VCaP (cell line): Measurements from ENCODE around the gene ZNF273.

Experiments used
- H3K27ac ChIP-seq: fragments of 450-650 bp; 2 replicates; pipeline ENCODE4 v1.5.1; 2017
- TF ChIP-seq, protein P1 (sequence below): fragments of 450-650 bp; conservative IDR thresholded peaks from 2 replicates; pipeline ENCODE4 v1.5.1; 2017; ENCODE audit warnings: mild to moderate bottlenecking, moderate library complexity

ZNF273 gene

DNA sequence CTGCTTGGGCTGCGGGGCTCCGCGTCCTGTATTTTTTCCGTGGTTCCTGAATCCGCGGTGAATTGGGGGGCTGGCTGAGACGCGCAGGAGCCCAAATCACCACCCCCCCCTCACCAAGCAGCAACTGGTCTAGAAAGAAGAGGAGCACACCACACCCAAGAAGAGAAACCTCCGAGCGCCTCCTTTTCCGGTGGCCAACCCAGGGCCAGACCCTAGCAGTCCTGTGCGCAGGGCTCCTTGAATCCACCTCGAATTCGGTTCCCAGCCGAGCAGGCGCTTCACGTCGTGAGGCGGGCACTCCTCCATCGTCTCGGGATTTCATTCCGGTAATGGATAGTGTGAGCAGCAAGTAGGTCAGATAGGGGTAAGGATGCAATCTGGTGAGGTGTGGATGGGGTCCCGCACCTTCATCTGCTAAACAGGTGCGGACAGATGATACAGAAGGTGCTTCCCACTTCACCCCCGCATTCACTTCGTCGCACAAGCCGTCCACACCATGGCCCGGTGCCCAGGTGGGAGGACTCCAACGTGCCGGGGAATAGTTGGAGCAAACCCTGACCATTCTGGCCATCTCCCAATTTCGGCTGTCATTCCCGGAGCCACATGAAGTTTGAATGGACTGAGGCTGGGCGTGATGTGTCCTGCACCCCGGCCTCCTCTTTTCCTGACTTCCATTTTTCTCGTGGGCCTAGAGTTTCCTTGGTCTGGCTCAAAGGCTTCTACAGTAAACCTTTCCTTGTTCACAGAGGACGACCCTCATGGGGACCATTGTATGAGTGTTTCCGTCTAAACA is 19.8 kb upstream of the ZNF273 start:
- no peak overlapping the region for H3K27ac ChIP-seq
- TF ChIP-seq, protein P1, sequence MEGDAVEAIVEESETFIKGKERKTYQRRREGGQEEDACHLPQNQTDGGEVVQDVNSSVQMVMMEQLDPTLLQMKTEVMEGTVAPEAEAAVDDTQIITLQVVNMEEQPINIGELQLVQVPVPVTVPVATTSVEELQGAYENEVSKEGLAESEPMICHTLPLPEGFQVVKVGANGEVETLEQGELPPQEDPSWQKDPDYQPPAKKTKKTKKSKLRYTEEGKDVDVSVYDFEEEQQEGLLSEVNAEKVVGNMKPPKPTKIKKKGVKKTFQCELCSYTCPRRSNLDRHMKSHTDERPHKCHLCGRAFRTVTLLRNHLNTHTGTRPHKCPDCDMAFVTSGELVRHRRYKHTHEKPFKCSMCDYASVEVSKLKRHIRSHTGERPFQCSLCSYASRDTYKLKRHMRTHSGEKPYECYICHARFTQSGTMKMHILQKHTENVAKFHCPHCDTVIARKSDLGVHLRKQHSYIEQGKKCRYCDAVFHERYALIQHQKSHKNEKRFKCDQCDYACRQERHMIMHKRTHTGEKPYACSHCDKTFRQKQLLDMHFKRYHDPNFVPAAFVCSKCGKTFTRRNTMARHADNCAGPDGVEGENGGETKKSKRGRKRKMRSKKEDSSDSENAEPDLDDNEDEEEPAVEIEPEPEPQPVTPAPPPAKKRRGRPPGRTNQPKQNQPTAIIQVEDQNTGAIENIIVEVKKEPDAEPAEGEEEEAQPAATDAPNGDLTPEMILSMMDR, result no peak

DNA sequence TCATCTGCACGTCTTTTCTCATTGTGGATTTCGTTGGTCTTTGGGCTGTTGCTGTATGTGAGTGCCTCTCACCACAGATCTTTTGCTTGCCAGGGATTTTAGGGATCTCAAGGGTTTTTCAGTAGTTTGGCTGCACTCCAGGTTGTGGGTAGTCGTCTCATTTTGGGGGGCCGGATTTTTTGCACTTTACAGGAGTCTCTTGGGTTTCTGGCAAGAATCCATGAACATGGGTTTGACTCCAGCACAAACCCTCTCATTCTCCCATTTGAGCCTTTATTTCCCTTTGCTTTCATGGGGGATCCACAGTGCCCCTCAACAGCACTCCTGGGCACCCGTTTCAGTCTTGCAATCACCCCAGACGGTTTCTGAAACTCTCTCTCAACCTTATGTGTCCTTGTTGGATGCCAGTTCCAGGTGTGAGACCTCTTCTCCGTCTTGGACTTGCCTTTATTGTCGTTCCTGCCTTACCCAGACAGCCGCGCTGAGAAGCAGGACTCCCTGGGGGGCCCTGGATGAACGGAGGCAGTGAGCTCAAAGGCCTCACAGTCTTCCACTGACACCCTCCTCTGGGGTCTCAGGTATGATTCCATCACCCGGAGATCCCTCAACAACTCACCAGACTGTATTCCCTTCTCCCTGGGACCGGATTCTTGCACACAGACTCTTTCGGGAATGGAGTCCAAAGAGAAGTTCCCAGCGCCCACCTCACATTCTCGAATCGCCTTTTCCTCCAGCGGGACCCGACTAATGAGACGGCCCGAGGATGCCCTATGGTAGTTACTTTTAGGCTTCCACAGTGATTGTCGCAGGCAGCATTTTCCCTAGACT is 18.8 kb upstream of the ZNF273 start:
- TF ChIP-seq, protein P1, result no peak
- H3K27ac ChIP-seq, result no peak overlapping the region

DNA sequence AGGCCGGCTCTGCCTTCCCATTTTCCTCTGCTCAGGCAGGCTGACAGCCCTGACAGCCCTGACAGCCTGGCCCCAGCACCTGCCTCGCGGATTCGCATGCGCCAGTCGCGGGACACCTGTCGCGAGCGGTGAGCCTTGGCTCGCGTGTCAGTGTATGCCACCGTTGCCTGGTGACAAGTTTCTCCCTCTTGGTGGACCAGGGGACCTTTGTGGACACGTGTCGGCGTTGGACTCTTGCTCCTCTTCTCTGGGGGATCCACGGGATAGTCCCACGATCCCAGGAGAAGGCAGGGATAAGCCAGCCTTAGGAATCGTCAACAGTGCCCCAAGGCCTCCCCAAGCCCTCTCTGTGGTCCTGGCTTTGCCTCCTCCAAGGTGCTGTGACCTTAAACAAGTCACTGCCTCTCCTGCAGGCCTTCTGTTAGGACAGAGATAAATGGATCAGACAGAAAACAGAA is 18.1 kb upstream of the ZNF273 start:
- TF ChIP-seq, protein P1, result no peak
- H3K27ac ChIP-seq, result no peak overlapping the region

DNA sequence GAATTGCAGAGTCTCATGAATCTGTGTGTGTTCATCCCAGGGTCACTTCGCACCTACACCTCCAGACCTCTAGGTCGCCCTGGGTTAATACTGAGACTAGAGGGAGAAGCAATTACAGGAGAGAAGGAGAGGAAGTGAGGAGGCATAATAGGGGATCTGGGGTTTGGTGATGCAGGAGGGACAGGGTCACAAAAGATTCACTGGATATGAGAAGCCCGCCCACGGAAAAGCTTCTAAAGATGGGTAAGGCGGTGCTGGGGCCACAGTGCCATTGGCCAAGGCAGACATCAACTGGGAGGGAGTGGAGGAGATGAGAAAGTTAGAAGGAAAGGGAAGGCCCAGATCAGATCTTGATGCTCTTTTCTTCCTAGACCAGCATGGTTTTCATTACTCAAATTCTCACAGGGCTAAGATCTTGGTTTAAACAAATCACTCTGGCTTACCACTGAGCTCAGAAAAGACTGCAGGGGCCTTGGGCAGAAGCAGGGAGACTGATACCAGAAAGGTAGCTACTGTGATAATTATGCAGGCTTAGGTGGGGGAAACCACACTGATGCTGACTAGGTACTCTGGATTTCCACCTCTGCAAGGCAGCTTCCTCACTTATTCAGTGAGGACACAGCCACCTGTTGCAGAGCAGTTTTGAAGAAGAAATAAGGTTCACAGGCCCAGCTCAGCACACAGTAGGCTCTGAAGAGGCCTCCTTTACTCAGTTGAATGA is 17.4 kb upstream of the ZNF273 start:
- H3K27ac ChIP-seq, result no peak overlapping the region
- TF ChIP-seq, protein P1, result no peak

DNA sequence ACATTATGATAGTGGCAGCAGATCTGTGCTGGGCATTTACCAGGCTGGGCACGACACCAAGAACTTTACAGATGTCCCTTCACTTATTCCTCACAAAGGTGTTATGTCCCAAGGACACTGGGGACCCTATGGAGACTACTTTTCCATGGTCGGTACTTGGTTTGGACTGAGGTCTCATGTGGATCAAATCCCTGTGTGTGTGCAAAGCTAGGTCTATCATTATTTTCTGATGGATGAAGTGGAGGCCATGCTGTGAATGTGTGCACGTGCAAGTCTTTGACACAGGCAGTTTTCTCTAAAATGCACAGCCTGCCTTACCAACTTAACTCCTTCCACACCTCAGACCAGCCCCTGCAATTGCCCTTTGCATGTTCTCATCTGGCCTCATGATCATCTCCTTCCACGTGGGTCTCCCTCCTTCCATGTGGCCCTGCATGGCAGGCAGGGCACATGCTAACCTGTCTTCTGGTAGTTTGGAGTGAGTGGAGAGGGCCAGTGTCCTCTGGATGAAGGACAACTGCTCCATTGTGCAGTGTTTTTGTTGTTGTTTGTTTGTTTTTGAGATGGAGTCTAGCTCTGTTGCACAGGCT is 16.0 kb upstream of the ZNF273 start:
- no peak overlapping the region for H3K27ac ChIP-seq
- TF ChIP-seq, protein P1, result no peak

DNA sequence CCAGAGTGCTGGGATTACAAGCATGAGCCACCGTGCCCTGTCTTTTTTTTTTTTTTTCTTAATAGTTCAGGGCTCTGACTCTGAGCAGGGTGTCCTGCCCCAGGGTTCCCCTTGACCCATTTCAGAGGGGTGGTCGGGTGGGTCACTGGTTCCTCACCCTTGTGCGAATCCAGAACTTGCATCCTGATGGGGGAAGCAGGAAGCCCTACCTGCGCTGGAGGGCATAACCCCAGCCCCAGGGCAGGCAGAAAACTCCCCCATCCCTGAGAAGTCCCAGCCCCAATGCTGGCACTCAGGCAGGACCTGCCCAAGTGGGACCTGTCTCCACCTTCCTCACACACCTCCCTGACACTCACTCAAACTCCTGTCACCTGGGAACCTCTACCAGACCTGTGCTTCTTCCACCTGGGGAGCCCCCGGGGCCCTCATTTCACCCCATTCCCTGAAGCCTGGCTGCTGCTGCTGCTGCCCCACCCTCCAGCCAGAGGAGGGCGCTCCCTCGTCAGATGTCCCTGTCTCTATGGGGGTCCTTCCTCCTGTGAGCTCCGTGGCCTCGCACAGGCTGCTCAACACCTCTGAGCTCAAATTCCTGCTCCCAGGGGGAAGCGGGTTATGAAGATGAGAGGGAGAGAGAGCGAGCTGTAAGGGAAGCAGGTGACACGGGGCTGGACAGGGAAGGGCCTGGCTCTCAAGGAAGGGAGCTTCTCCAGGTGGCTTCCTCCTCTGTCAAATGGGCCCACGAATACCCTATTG is 15.1 kb upstream of the ZNF273 start:
- no peak overlapping the region for H3K27ac ChIP-seq
- TF ChIP-seq, protein P1, result no peak
